IMR-90 (cell line): ENCODE data around the gene COL25A1. TPM values are rescaled to one million over a fixed set of nuclear protein-coding genes. Genes with fewer than 3 reads are reported as not detected.

Experiments used
- ATAC-seq: fragments of 200-7000 bp; cut with Tn5 transposase; 2 replicates; pipeline ENCODE4 v1.9.1; 2020; ENCODE audit warnings: low read depth, mild to moderate bottlenecking, moderate library complexity
- BruUV-seq: library from RNA; stranded (reverse); fragments of 400-500 nt; replicated peaks from 2 replicates; lab custom pipeline; 2021; lab: Mats Ljungman, UMichigan
- CTCF ChIA-PET: fragments of 300-600 bp; formaldehyde crosslinking; extraction: SDS; loops from one replicate; lab custom pipeline; 2021; ENCODE audit warnings: antibody characterized with exemption; lab: Yijun Ruan, JAX
- POLR2A ChIA-PET: fragments of 300-600 bp; sonication (Branson Sonifier 250); formaldehyde crosslinking; loops from one replicate; lab custom pipeline; 2022; ENCODE audit warnings: antibody characterized with exemption; ENCODE audit not compliant: unreplicated experiment; lab: Charles Lee
- DNase-seq: peaks from one replicate; pipeline ENCODE4 v3.0.0; 2013
- H2AFZ ChIP-seq: replicated peaks from 2 replicates; pipeline ENCODE3; 2013; ENCODE audit warnings: low read length, mild to moderate bottlenecking; ENCODE audit not compliant: poor library complexity
- H2AK5ac ChIP-seq: 2 replicates; pipeline ENCODE4 v1.6.1; 2013; ENCODE audit warnings: low read depth, low read length, inconsistent platforms
- H2AK9ac ChIP-seq: replicated peaks from 2 replicates; pipeline ENCODE3; 2013; ENCODE audit warnings: mild to moderate bottlenecking, low read depth, low read length, moderate library complexity; ENCODE audit not compliant: poor library complexity
- H2BK120ac ChIP-seq: 2 replicates; pipeline ENCODE4 v1.6.1; 2013; ENCODE audit warnings: low read depth, low read length, inconsistent platforms
- H2BK15ac ChIP-seq: 3 replicates; pipeline ENCODE4 v1.6.1; 2013; ENCODE audit warnings: low read depth, low read length, inconsistent platforms
- H2BK20ac ChIP-seq: 2 replicates; pipeline ENCODE4 v1.6.1; 2013; ENCODE audit warnings: low read depth, mild to moderate bottlenecking, inconsistent platforms, low read length, moderate library complexity
- H2BK5ac ChIP-seq: 2 replicates; pipeline ENCODE4 v1.6.1; 2013; ENCODE audit warnings: mild to moderate bottlenecking, low read depth, low read length, inconsistent platforms; ENCODE audit not compliant: poor library complexity, severe bottlenecking
- H3K14ac ChIP-seq: replicated peaks from 2 replicates; pipeline ENCODE4 v1.6.1; 2013; ENCODE audit warnings: low read depth, low read length, inconsistent platforms
- H3K18ac ChIP-seq: 2 replicates; pipeline ENCODE4 v1.6.1; 2013; ENCODE audit warnings: low read depth, low read length, control low read depth
- H3K23ac ChIP-seq: 2 replicates; pipeline ENCODE4 v1.6.1; 2013; ENCODE audit warnings: low read depth, low read length, inconsistent platforms
- H3K27ac ChIP-seq: 2 replicates; pipeline ENCODE4 v1.5.1; 2013; ENCODE audit warnings: mild to moderate bottlenecking, control low read depth, low read length; ENCODE audit not compliant: insufficient read depth
- H3K27me3 ChIP-seq: 2 replicates; pipeline ENCODE4 v1.6.1; 2013; ENCODE audit warnings: low read length; ENCODE audit not compliant: control insufficient read depth, insufficient read depth
- H3K36me3 ChIP-seq: 2 replicates; pipeline ENCODE4 v1.6.1; 2013; ENCODE audit warnings: low read length, mixed read lengths; ENCODE audit not compliant: control insufficient read depth, insufficient read depth
- H3K4ac ChIP-seq: 2 replicates; pipeline ENCODE4 v1.6.1; 2013; ENCODE audit warnings: low read depth, low read length, inconsistent platforms
- H3K4me1 ChIP-seq: 2 replicates; pipeline ENCODE4 v1.6.1; 2013; ENCODE audit warnings: low read length, mixed read lengths; ENCODE audit not compliant: control insufficient read depth, insufficient read depth
- H3K4me2 ChIP-seq: 2 replicates; pipeline ENCODE4 v1.6.1; 2013; ENCODE audit warnings: low read depth, mild to moderate bottlenecking, control low read depth, low read length, moderate library complexity
- H3K4me3 ChIP-seq: 2 replicates; pipeline ENCODE4 v1.5.1; 2013; ENCODE audit warnings: low read depth, mild to moderate bottlenecking, control low read depth, low read length, moderate library complexity; ENCODE audit not compliant: insufficient read depth
- H3K56ac ChIP-seq: 2 replicates; pipeline ENCODE4 v1.6.1; 2013; ENCODE audit warnings: low read length, inconsistent platforms; ENCODE audit not compliant: insufficient read depth; ENCODE audit errors: extremely low read depth
- H3K79me1 ChIP-seq, 2 experiments: 2 replicates each; pipeline ENCODE4 v1.6.1; 2013; ENCODE audit warnings: low read length in 2 of 2, inconsistent platforms in 1 of 2, low read depth in 1 of 2
- H3K9ac ChIP-seq: 2 replicates; pipeline ENCODE4 v1.6.1; 2013; ENCODE audit warnings: low read depth, low read length, control low read depth
- H3K9me1 ChIP-seq: 2 replicates; pipeline ENCODE4 v1.6.1; 2013; ENCODE audit warnings: low read length, inconsistent platforms; ENCODE audit not compliant: insufficient read depth
- H3K9me3 ChIP-seq: 2 replicates; pipeline ENCODE4 v1.6.1; 2013; ENCODE audit warnings: low read length; ENCODE audit not compliant: control insufficient read depth, insufficient read depth
- H4K20me1 ChIP-seq: 2 replicates; pipeline ENCODE4 v1.6.1; 2013; ENCODE audit warnings: low read length, inconsistent platforms; ENCODE audit not compliant: insufficient read depth
- H4K5ac ChIP-seq: 2 replicates; pipeline ENCODE4 v1.6.1; 2013; ENCODE audit warnings: mild to moderate bottlenecking, low read depth, low read length, control low read depth
- H4K8ac ChIP-seq, 2 experiments: 2 replicates each; pipeline ENCODE4 v1.6.1; 2013; ENCODE audit warnings: low read depth in 2 of 2, low read length in 2 of 2, control low read depth in 1 of 2, inconsistent platforms in 1 of 2
- H4K91ac ChIP-seq: 2 replicates; pipeline ENCODE4 v1.6.1; 2013; ENCODE audit warnings: low read depth, low read length, inconsistent platforms; ENCODE audit not compliant: insufficient read depth
- FOS ChIP-seq: fragments of 150-350 bp; IDR thresholded peaks from 2 replicates; pipeline ENCODE4 v1.6.1; 2016; ENCODE audit warnings: low read depth, low read length
- RAD21 ChIP-seq: IDR thresholded peaks from 2 replicates; pipeline ENCODE4 v1.6.1; 2012; ENCODE audit warnings: low read length, improper control_type of control experiment
- RFX5 ChIP-seq: IDR thresholded peaks from 2 replicates; pipeline ENCODE4 v1.8.0; 2012; ENCODE audit warnings: low read depth, mild to moderate bottlenecking, low read length, moderate library complexity
- SMC3 ChIP-seq: fragments of 150-350 bp; IDR thresholded peaks from 2 replicates; pipeline ENCODE4 v1.6.1; 2016; ENCODE audit warnings: low read depth, mild to moderate bottlenecking, antibody characterized with exemption, low read length, moderate library complexity
- WGBS, 2 experiments: methylation state at CpG; one replicate each; pipeline versions ENCODE4 v1.1.5 to v1.1.7; 2013; ENCODE audit warnings: missing lambda C conversion rate in 2 of 2; ENCODE audit not compliant: insufficient read length in 1 of 2; ENCODE audit errors: extremely low coverage in 2 of 2; 5-methylcytosine and 5-hydroxymethylcytosine counted together
- dilution Hi-C: fragments of 300-500 bp; cut with HindIII; formaldehyde crosslinking; loops from one replicate; pipeline ENCODE4 v1.14.3; 2018; ENCODE audit warnings: low sequenced_read_pairs; ENCODE audit not compliant: unreplicated experiment
- in situ Hi-C: fragments of 300-500 bp; cut with MboI; formaldehyde crosslinking; loops from 3 replicates; pipeline ENCODE4 v1.14.3; 2019; ENCODE audit warnings: low sequenced_read_pairs, inconsistent platforms, mixed read lengths
- intact Hi-C: fragments of 100-400 bp; cut with micrococcal nuclease; formaldehyde crosslinking; loops from 2 replicates; pipeline ENCODE4 v1.10.0; 2022
- polyA plus RNA-seq, 3 experiments: library from polyadenylated mRNA; depleted of rRNA; stranded (reverse); fragments of >200 nt; gene quantifications; 2 replicates each; pipeline ENCODE4 v1.2.3, GENCODE V29; 2012; ENCODE audit warnings: low replicate concordance in 1 of 3
- total RNA-seq: library from RNA; depleted of rRNA; stranded (reverse); fragments of >200 nt; gene quantifications from 2 replicates; pipeline ENCODE4 v1.2.3, GENCODE V29; 2012

COL25A1 gene
- total and polyA plus RNA-seq, 2 of the 4 experiments (the other 2 are of a cell fraction), result under 0.01 to 0.05 TPM

- Histone ChIP-seq H3K27me3 (no peaks in the 10 kb centered on the region; the same call in 1 of the 2 replicates), H4K8ac (no peak overlapping the region), H2AFZ (no peak overlapping the region), H3K4me1 (no peaks in the 10 kb centered on the region), H2AK9ac (no peak overlapping the region), H3K9ac (no peak overlapping the region), H3K36me3 (no peaks in the 10 kb centered on the region), H2BK120ac (no peak overlapping the region), H3K79me1 (no peaks in the 10 kb centered on the region), H3K14ac (no peak overlapping the region), H2BK5ac (no peak overlapping the region), H4K5ac (no peak overlapping the region), H3K4me2 (no peak overlapping the region), H4K20me1 (no peaks in the 10 kb centered on the region), H3K23ac (no peak overlapping the region), H3K4me3 (no peak overlapping the region), H3K18ac (no peak overlapping the region), H2AK5ac (no peak overlapping the region), H4K91ac (no peak overlapping the region), H2BK20ac (no peak overlapping the region), H3K9me1 (no peaks in the 10 kb centered on the region), H3K9me3 (no peaks in the 10 kb centered on the region), H3K56ac (no peak overlapping the region), H3K4ac (no peak overlapping the region), H3K27ac (no peak overlapping the region), H2BK15ac (no peak overlapping the region)
- in situ Hi-C loops, result no loop called here
- no TSS peak for BruUV-seq
- POLR2A ChIA-PET, result no interaction called here
- ATAC-seq, result no peak
- dilution Hi-C loops, result no loop called here
- no CpG with 5 or more reads among the region's 4 CpGs for WGBS, 2 experiments
- intact Hi-C loops, result no loop called here
- no peak for DNase-seq
- CTCF ChIA-PET, result no interaction called here
- TF ChIP-seq SMC3 (no peak), RAD21 (no peak), RFX5 (no peak), FOS (no peak)
These were observed 95.8 kb downstream of the COL25A1 start for GRCh38 chr4:109206620-109207019.
